Coronary artery (tissue), 2 donors: ENCODE measurements around the gene SLC7A7.
A peak's percentile ranks its signal among the peaks of the same experiment; 100 is the strongest.
"Not testable (repeated sequence)": the region's sequence is repeated elsewhere in the genome, so short reads cannot be mapped to it uniquely, and the experiment has no call there.

Experiments used
- DNase-seq: peaks from one replicate; pipeline ENCODE4 v3.0.0-alpha.2; 2017; ENCODE audit warnings: low spot score
- H3K27ac ChIP-seq, 2 donors: fragments of 200-600 bp; sonication (generic); one replicate each; pipeline ENCODE4 v1.5.1; 2016 to 2019
- H3K4me3 ChIP-seq: fragments of 200-600 bp; sonication (generic); 2 replicates; pipeline ENCODE4 v1.5.1; 2016; ENCODE audit warnings: mild to moderate bottlenecking, moderate library complexity
- CTCF ChIP-seq: fragments of 200-600 bp; sonication (generic); IDR thresholded peaks from one replicate; pipeline ENCODE4 v1.5.1; 2019; ENCODE audit warnings: antibody characterized with exemption

Gene SLC7A7

GRCh38 chr14:22766457-22767322 is 48.5 kb downstream of the SLC7A7 start, which contains the start of gene OXA1L:
OXA1L (plus strand) TSS chr14:22766688; CDS start chr14:22766702, 14 bp downstream.
- TF ChIP-seq CTCF, result no peak
- peak; percentile 97 for DNase-seq
- peak within 1 kb of the TSS; percentile 76 to 84 for H3K27ac ChIP-seq
- H3K4me3 ChIP-seq, result peak within 1 kb of the TSS; percentile 75

- DNase-seq, result no peak
- H3K27ac ChIP-seq, result no peak overlapping the region
- H3K4me3 ChIP-seq, result no peak overlapping the region
- TF ChIP-seq CTCF, result no peak
Measured at GRCh38 chr14:22764382-22764781, 50.9 kb downstream of the SLC7A7 start.

DNA sequence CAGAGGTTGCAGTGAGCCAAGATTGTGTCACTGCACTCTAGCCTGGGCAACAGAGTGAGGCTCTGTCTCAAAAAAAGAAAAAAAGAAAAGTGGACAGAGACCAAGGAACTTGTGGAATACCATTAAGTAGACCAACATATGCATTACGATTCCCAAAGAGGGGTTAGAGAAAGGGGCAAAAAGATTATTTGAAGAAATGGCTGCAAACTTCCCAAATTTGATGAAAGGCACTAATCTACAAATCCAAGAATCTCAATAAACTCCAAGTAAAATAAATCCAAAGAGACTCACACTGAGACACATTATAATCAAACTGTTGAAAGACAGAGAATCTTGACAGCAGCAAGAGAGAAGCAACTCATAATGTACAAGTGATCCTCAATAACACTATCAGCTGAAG is 53.5 kb downstream of the SLC7A7 start:
- TF ChIP-seq CTCF, result no peak
- H3K4me3 ChIP-seq, result no peak overlapping the region
- H3K27ac ChIP-seq, result no peak overlapping the region
- no peak for DNase-seq

- DNase-seq, H3K4me3 ChIP-seq, H3K27ac ChIP-seq: not testable (repeated sequence)
Measured at GRCh38 chr14:22757972-22758650, 57.1 kb downstream of the SLC7A7 start.

- DNase-seq, result no peak
- no peak overlapping the region for H3K4me3 ChIP-seq
- H3K27ac ChIP-seq, result no peak overlapping the region
- no peak for TF ChIP-seq CTCF
Measured at GRCh38 chr14:22753586-22753985, 61.6 kb downstream of the SLC7A7 start.

DNA sequence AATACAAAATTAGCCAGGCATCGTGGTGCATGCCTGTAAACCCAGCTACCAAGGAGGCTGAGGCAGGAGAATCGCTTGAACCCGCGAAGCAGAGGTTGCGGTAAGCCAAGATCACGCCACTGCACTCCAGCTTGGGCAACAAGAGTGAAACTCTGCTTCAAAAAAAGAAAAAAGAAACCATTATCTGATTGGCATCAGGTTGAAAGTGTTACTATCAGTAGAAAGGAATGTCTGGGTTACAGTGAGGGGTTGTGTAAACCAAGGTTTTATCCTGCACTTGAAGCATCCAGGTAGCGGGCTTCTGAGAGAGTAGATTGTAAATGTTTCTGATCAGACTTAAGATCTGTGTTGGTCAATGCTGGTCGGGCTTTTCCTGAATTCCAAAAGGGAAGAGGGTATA is 62.8 kb downstream of the SLC7A7 start:
- no peak overlapping the region for H3K27ac ChIP-seq
- no peak for TF ChIP-seq CTCF
- no peak for DNase-seq
- no peak overlapping the region for H3K4me3 ChIP-seq

DNA sequence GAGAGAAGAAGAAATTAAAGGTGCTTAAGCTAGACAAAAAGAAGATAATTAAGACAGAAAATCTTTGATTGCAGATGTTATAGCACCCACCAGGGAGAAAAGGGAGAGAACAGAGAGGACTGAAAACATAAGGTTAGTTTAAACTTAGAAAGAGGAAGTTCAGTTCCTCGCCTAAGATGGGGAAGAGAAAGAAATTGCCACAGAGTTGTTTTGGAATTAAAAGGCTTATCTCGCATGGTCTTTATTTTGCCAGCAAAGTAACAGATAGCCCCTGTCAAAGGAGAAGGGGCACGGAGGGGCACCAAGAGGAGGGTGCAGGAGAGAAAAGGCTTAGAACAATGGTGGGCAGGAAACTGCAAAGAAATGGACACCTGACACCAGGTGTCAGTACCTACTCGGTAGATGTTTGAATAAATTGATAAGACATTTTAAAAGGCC is 66.6 kb downstream of the SLC7A7 start:
- DNase-seq, result no peak
- no peak overlapping the region for H3K4me3 ChIP-seq
- H3K27ac ChIP-seq, result no peak overlapping the region
- TF ChIP-seq CTCF, result no peak
